ENCODE measurements around the gene ZFR2. TPM values are rescaled to one million over a fixed set of nuclear protein-coding genes. Genes with fewer than 3 reads are reported as not detected.
"Not testable (repeated sequence)": the region's sequence is repeated elsewhere in the genome, so short reads cannot be mapped to it uniquely, and the experiment has no call there.

Gene ZFR2
- polyA plus RNA-seq, 3 donors: 1.9 to 3.4 (median 2.2) TPM

- no peak for DNase-seq
Measured at GRCh38 chr19:3773814-3774515, 94.9 kb downstream of the ZFR2 start.

- DNase-seq: peak; percentile 61
Measured at GRCh38 chr19:3771906-3772455, 96.9 kb downstream of the ZFR2 start, which contains the start of gene RAX2. RAX2 (minus strand) TSS chr19:3772228; CDS start chr19:3771742, 486 bp downstream.

- no peak for DNase-seq
Measured at GRCh38 chr19:3771000-3771905, 97.6 kb downstream of the ZFR2 start.

- DNase-seq: no peak
Measured at GRCh38 chr19:3770136-3770999, 98.5 kb downstream of the ZFR2 start.

GRCh38 chr19:3769494-3769893 lies 99.3 kb downstream of the ZFR2 start:
- DNase-seq: no peak

GRCh38 chr19:3768748-3769099 lies 100.1 kb downstream of the ZFR2 start:
- no peak for DNase-seq

- DNase-seq: no peak
Measured at GRCh38 chr19:3768015-3768747, 100.7 kb downstream of the ZFR2 start.

GRCh38 chr19:3767050-3767449 lies 101.8 kb downstream of the ZFR2 start:
- no peak for DNase-seq

GRCh38 chr19:3766520-3766919 lies 102.3 kb downstream of the ZFR2 start:
- no peak for DNase-seq

- DNase-seq: not testable (repeated sequence)
Measured at GRCh38 chr19:3765757-3766156, 103.1 kb downstream of the ZFR2 start.

- no peak for DNase-seq
Measured at GRCh38 chr19:3765121-3765520, 103.7 kb downstream of the ZFR2 start.

- DNase-seq: peak; percentile 99
Measured at GRCh38 chr19:3762501-3763459, 106.1 kb downstream of the ZFR2 start, which contains the start of gene MRPL54. MRPL54 (plus strand) TSS chr19:3762682; CDS start chr19:3762701, 19 bp downstream.

- no peak for DNase-seq
Measured at GRCh38 chr19:3762130-3762473, 106.7 kb downstream of the ZFR2 start.

GRCh38 chr19:3761382-3762129 lies 107.3 kb downstream of the ZFR2 start, which contains the start of gene APBA3:
APBA3 (minus strand) TSS chr19:3761692; CDS start chr19:3760264, 1,428 bp downstream.
- DNase-seq: peak; percentile 86

- DNase-seq: no peak
Measured at GRCh38 chr19:3760871-3761361, 107.9 kb downstream of the ZFR2 start.

- DNase-seq: no peak
Measured at GRCh38 chr19:3759482-3760254, 109.2 kb downstream of the ZFR2 start.

- DNase-seq: not testable (repeated sequence)
Measured at GRCh38 chr19:3758297-3758696, 110.5 kb downstream of the ZFR2 start.

- DNase-seq: not testable (repeated sequence)
Measured at GRCh38 chr19:3757705-3758104, 111.1 kb downstream of the ZFR2 start.

Data from renal pelvis (tissue), 4 donors.